Panc1 (cell line): ENCODE measurements around the gene C3orf80. TPM values are rescaled to one million over a fixed set of nuclear protein-coding genes. Genes with fewer than 3 reads are reported as not detected.

Experiments
- ATAC-seq: fragments of 200-7000 bp; cut with Tn5 transposase; 2 replicates; pipeline ENCODE4 v1.9.1; 2020; ENCODE audit warnings: mild to moderate bottlenecking, moderate library complexity
- BruUV-seq: library from RNA; stranded (reverse); fragments of 400-500 nt; replicated peaks from 2 replicates; lab custom pipeline; 2021; lab: Mats Ljungman, UMichigan
- CTCF ChIA-PET: fragments of 300-600 bp; sonication (Branson Sonifier 250); formaldehyde crosslinking; loops from one replicate; lab custom pipeline; 2022; ENCODE audit warnings: antibody characterized with exemption; lab: Charles Lee
- POLR2A ChIA-PET: fragments of 300-600 bp; sonication (Branson Sonifier 250); formaldehyde crosslinking; loops from one replicate; lab custom pipeline; 2022; ENCODE audit warnings: antibody characterized with exemption; lab: Charles Lee
- DNase-seq: peaks from one replicate; pipeline ENCODE4 v3.0.0-alpha.2; 2010; ENCODE audit warnings: low read depth, low spot score
- H3K27ac ChIP-seq: 2 replicates; pipeline ENCODE4 v1.5.1; 2011; ENCODE audit warnings: mild to moderate bottlenecking, low read length, inconsistent platforms
- H3K27me3 ChIP-seq: fragments of 200-500 bp; sonication (Bioruptor generic); 2 replicates; pipeline ENCODE4 v1.6.0; 2014; ENCODE audit warnings: low read length, inconsistent platforms; ENCODE audit not compliant: control insufficient read depth, insufficient read depth
- H3K36me3 ChIP-seq: fragments of 200-500 bp; sonication (Bioruptor generic); 2 replicates; pipeline ENCODE4 v1.5.1; 2014; ENCODE audit warnings: inconsistent platforms, mild to moderate bottlenecking, low read length, moderate library complexity; ENCODE audit not compliant: control insufficient read depth, insufficient read depth
- H3K4me1 ChIP-seq: 2 replicates; pipeline ENCODE4 v1.5.1; 2011; ENCODE audit warnings: inconsistent platforms, mild to moderate bottlenecking, low read length, moderate library complexity; ENCODE audit not compliant: control insufficient read depth, insufficient read depth
- H3K4me3 ChIP-seq, 2 experiments: 2 replicates each; pipeline ENCODE4 v1.5.1; 2011 to 2012; ENCODE audit warnings: low read depth in 2 of 2, low read length in 2 of 2, mild to moderate bottlenecking in 2 of 2, inconsistent platforms in 1 of 2, moderate library complexity in 1 of 2
- H3K9me3 ChIP-seq: fragments of 200-500 bp; sonication (Bioruptor generic); 2 replicates; pipeline ENCODE4 v1.5.1; 2014; ENCODE audit warnings: low read depth, mild to moderate bottlenecking, inconsistent platforms, low read length, moderate library complexity; ENCODE audit not compliant: control insufficient read depth, insufficient read depth
- CTCF ChIP-seq: fragments of 450-650 bp; IDR thresholded peaks from 2 replicates; pipeline ENCODE4 v1.5.1; 2017; ENCODE audit warnings: mild to moderate bottlenecking
- POLR2AphosphoS5 ChIP-seq: IDR thresholded peaks from 2 replicates; pipeline ENCODE4 v1.6.1; 2012; ENCODE audit warnings: mild to moderate bottlenecking, low read depth, low read length, moderate library complexity
- REST ChIP-seq, 2 experiments: IDR thresholded peaks; 2 replicates each; pipeline ENCODE4 v1.6.1; 2011 to 2012; ENCODE audit warnings: low read depth in 2 of 2, control low read depth in 1 of 2, low read length in 1 of 2, mild to moderate bottlenecking in 1 of 2, moderate library complexity in 1 of 2; ENCODE audit not compliant: insufficient read depth in 1 of 2
- SIN3A ChIP-seq: IDR thresholded peaks from 2 replicates; pipeline ENCODE4 v1.6.1; 2012; ENCODE audit warnings: low read depth, mild to moderate bottlenecking, low read length, moderate library complexity, borderline replicate concordance; ENCODE audit not compliant: insufficient read depth
- TCF7L2 ChIP-seq: IDR thresholded peaks from 2 replicates; pipeline ENCODE4 v1.6.1; 2011; ENCODE audit warnings: mild to moderate bottlenecking, low read depth, low read length, inconsistent platforms
- in situ Hi-C: cut with HindIII; loops from 2 replicates; pipeline ENCODE4 v1.10.0; 2016; ENCODE audit warnings: low sequenced_read_pairs, low pct_unique_long_range_greater_than_20kb
- intact Hi-C: fragments of 100-400 bp; cut with micrococcal nuclease; formaldehyde crosslinking; loops from one replicate; pipeline ENCODE4 v1.10.0; 2022; ENCODE audit not compliant: unreplicated experiment
- total RNA-seq: library from RNA; stranded (reverse); gene quantifications from one replicate; pipeline ENCODE4 v1.2.1, GENCODE V29; 2021; ENCODE audit not compliant: unreplicated experiment

The C3orf80 gene
- total RNA-seq, 1 experiment from 2014 or later: 0.05 TPM

GRCh38 chr3:160192310-160193029, 32.8 kb upstream of the C3orf80 start:
- Histone ChIP-seq H3K9me3 (no peaks in the 10 kb centered on the region), H3K27me3 (peaks cover 2% of the 10 kb centered on the region; the same call in 1 of the 2 replicates), H3K4me3 (no peak overlapping the region), H3K4me1 (no peaks in the 10 kb centered on the region), H3K36me3 (no peaks in the 10 kb centered on the region), H3K27ac (no peak overlapping the region)
- intact Hi-C loops: no loop called here
- TF ChIP-seq CTCF (no peak), TCF7L2 (no peak), POLR2AphosphoS5 (no peak), SIN3A (no peak), REST (IDR thresholded peaks at IDR 0.05; ENCODE audit: insufficient read depth in 1 of 2, low read depth in 2 of 2, low read length in 1 of 2) (no peak)
- no TSS peak for BruUV-seq
- no peak for ATAC-seq
- POLR2A ChIA-PET: no interaction called here
- DNase-seq: no peak
- CTCF ChIA-PET: no interaction called here
- in situ Hi-C loops: no loop called here

DNA sequence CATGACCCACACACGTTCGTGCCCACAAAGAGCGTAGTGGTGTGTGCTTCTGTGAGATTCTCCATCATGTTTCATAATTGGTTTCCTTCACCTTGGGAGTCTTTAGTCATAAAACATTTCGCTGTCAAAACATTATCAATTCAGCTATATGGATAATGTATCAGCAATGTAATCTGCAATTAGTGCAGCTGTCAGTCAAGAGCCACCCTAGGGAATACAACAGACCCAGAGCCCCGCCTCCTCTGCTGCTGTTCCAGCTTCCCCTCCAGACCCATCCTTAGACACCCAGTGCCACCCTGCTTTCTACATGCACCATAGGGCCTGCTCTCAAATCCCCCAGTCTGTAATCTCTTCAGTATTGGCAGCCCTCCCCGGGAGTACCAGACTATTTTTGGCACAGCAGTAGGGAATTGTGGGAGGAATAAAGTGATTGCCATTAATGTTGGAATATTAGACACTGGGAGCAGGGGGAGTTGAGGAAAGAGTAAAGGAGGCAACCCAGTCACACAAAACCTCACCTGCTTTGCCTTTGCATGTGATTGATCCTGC, 31.5 kb upstream of the C3orf80 start:
- intact Hi-C loops (no loop called here), in situ Hi-C loops (no loop called here)
- ChIA-PET POLR2A (no interaction called here), CTCF (no interaction called here)
- Histone ChIP-seq H3K4me1 (no peaks in the 10 kb centered on the region), H3K27ac (no peak overlapping the region), H3K36me3 (no peaks in the 10 kb centered on the region), H3K9me3 (no peaks in the 10 kb centered on the region), H3K27me3 (peaks cover 2% of the 10 kb centered on the region; the same call in 1 of the 2 replicates), H3K4me3 (no peak overlapping the region)
- ATAC-seq (no peak), DNase-seq (no peak)
- no TSS peak for BruUV-seq
- TF ChIP-seq SIN3A (no peak), TCF7L2 (no peak), POLR2AphosphoS5 (no peak), CTCF (no peak), REST (IDR thresholded peaks at IDR 0.05; ENCODE audit: insufficient read depth in 1 of 2, low read depth in 2 of 2, low read length in 1 of 2) (no peak)
